HL-60 (cell line): ENCODE data around the gene SYT7.

Source experiments
- DNase-seq, 2 experiments: peaks; one replicate each; pipeline ENCODE4 v3.0.0-alpha.2; 2010 to 2020; ENCODE audit warnings: low read depth in 1 of 2, low spot score in 1 of 2
- H3K27ac ChIP-seq: fragments of 250-450 bp; sonication (Bioruptor Pico); replicated peaks from 2 replicates; pipeline ENCODE4 v1.5.1; 2020; ENCODE audit warnings: mild to moderate bottlenecking, moderate library complexity
- H3K27me3 ChIP-seq: fragments of 250-450 bp; sonication (Bioruptor Pico); 2 replicates; pipeline ENCODE4 v1.5.1; 2021; ENCODE audit warnings: mild to moderate bottlenecking, moderate library complexity; ENCODE audit not compliant: insufficient read depth, poor library complexity, severe bottlenecking
- H3K4me3 ChIP-seq: replicated peaks from 2 replicates; pipeline ENCODE4 v1.5.1; 2011; ENCODE audit warnings: mild to moderate bottlenecking, control low read depth, low read length; ENCODE audit not compliant: insufficient read depth
- CTCF ChIP-seq: IDR thresholded peaks from one replicate; pipeline ENCODE4 v1.5.1; 2011; ENCODE audit warnings: low read length, control low read depth, inconsistent platforms; ENCODE audit not compliant: insufficient read depth
- GABPA ChIP-seq: IDR thresholded peaks from 2 replicates; pipeline ENCODE4 v1.6.1; 2012; ENCODE audit warnings: low read depth
- POLR2AphosphoS5 ChIP-seq: IDR thresholded peaks from 2 replicates; pipeline ENCODE4 v1.6.1; 2012; ENCODE audit warnings: low read depth
- REST ChIP-seq: IDR thresholded peaks from 2 replicates; pipeline ENCODE4 v1.6.1; 2012; ENCODE audit warnings: low read depth; ENCODE audit not compliant: insufficient replicate concordance
- SPI1 ChIP-seq: IDR thresholded peaks from 2 replicates; pipeline ENCODE4 v1.6.1; 2012; ENCODE audit warnings: low read depth, mild to moderate bottlenecking, borderline replicate concordance

The SYT7 gene

GRCh38 chr11:61609000-61609979, 28.4 kb upstream of the SYT7 start:
- H3K27ac ChIP-seq: no peak overlapping the region
- TF ChIP-seq GABPA (no peak), CTCF (no peak), REST (no peak), POLR2AphosphoS5 (no peak), SPI1 (no peak)
- no peak for DNase-seq
- H3K27me3 ChIP-seq: no peaks in the 10 kb centered on the region
- H3K4me3 ChIP-seq: no peak overlapping the region

GRCh38 chr11:61607920-61608599, 27.2 kb upstream of the SYT7 start:
- H3K27ac ChIP-seq: no peak overlapping the region
- no peak overlapping the region for H3K4me3 ChIP-seq
- DNase-seq: no peak
- no peaks in the 10 kb centered on the region for H3K27me3 ChIP-seq
- no peak for TF ChIP-seq SPI1
- TF ChIP-seq CTCF: no peak
- no peak for TF ChIP-seq POLR2AphosphoS5

- no peak for DNase-seq
- TF ChIP-seq GABPA (no peak), REST (no peak), CTCF (no peak), SPI1 (no peak), POLR2AphosphoS5 (no peak)
- H3K27me3 ChIP-seq: no peaks in the 10 kb centered on the region
- H3K27ac ChIP-seq: no peak overlapping the region
- H3K4me3 ChIP-seq: no peak overlapping the region
These were observed 26.6 kb upstream of the SYT7 start for GRCh38 chr11:61607426-61607825.
